H9 (cell line): ENCODE results near the gene VIT. TPM values are rescaled to one million over a fixed set of nuclear protein-coding genes. Genes with fewer than 3 reads are reported as not detected.

Experiments used
- DNase-seq: peaks from one replicate; pipeline ENCODE4 v3.0.0-alpha.2; 2017
- H2AFZ ChIP-seq: one replicate; pipeline ENCODE4 v1.6.1; 2013; ENCODE audit warnings: mild to moderate bottlenecking, low read length, control low read depth, moderate library complexity
- H2AK5ac ChIP-seq: 2 replicates; pipeline ENCODE4 v1.6.1; 2013; ENCODE audit warnings: low read length, control low read depth, mixed read lengths; ENCODE audit not compliant: insufficient read length
- H2BK120ac ChIP-seq: one replicate; pipeline ENCODE4 v1.6.1; 2013; ENCODE audit warnings: low read depth, mild to moderate bottlenecking, low read length, control low read depth, inconsistent platforms; ENCODE audit not compliant: poor library complexity, severe bottlenecking
- H2BK12ac ChIP-seq: 2 replicates; pipeline ENCODE4 v1.6.1; 2013; ENCODE audit warnings: low read length, control low read depth, mixed read lengths, low read depth; ENCODE audit not compliant: insufficient read length
- H2BK15ac ChIP-seq: 2 replicates; pipeline ENCODE4 v1.6.1; 2013; ENCODE audit warnings: low read depth, low read length, control low read depth
- H2BK20ac ChIP-seq: one replicate; pipeline ENCODE4 v1.6.1; 2013; ENCODE audit warnings: low read depth, mild to moderate bottlenecking, low read length, control low read depth, inconsistent platforms; ENCODE audit not compliant: poor library complexity, severe bottlenecking
- H2BK5ac ChIP-seq: 2 replicates; pipeline ENCODE4 v1.6.1; 2013; ENCODE audit warnings: low read length, control low read depth, mixed read lengths; ENCODE audit not compliant: insufficient read length
- H3K14ac ChIP-seq: 2 replicates; pipeline ENCODE4 v1.6.1; 2013; ENCODE audit warnings: low read length, control low read depth; ENCODE audit not compliant: insufficient read depth
- H3K18ac ChIP-seq: 2 replicates; pipeline ENCODE4 v1.6.1; 2013; ENCODE audit warnings: low read depth, mild to moderate bottlenecking, mixed read lengths, low read length, control low read depth; ENCODE audit not compliant: insufficient read length
- H3K23ac ChIP-seq: 2 replicates; pipeline ENCODE4 v1.6.1; 2013; ENCODE audit warnings: low read length, control low read depth, mixed read lengths, low read depth; ENCODE audit not compliant: insufficient read length
- H3K23me2 ChIP-seq: 2 replicates; pipeline ENCODE4 v1.6.1; 2013; ENCODE audit warnings: low read depth, mild to moderate bottlenecking, mixed read lengths, low read length, control low read depth; ENCODE audit not compliant: insufficient read length, poor library complexity, severe bottlenecking
- H3K27ac ChIP-seq: 2 replicates; pipeline ENCODE4 v1.5.1; 2013; ENCODE audit warnings: low read length, control low read depth, mixed read lengths, low read depth; ENCODE audit not compliant: insufficient read length
- H3K27me3 ChIP-seq: 2 replicates; pipeline ENCODE4 v1.6.1; 2013; ENCODE audit warnings: low read length, control low read depth, inconsistent platforms; ENCODE audit not compliant: insufficient read depth
- H3K4ac ChIP-seq: 2 replicates; pipeline ENCODE4 v1.6.1; 2013; ENCODE audit warnings: low read depth, mild to moderate bottlenecking, control low read depth, inconsistent platforms, low read length, moderate library complexity
- H3K4me1 ChIP-seq: 2 replicates; pipeline ENCODE4 v1.6.1; 2013; ENCODE audit warnings: low read length, control low read depth, inconsistent platforms; ENCODE audit not compliant: insufficient read depth
- H3K4me2 ChIP-seq: 2 replicates; pipeline ENCODE4 v1.6.1; 2013; ENCODE audit warnings: low read length, control low read depth, mixed read lengths; ENCODE audit not compliant: insufficient read length, insufficient read depth
- H3K56ac ChIP-seq: 2 replicates; pipeline ENCODE4 v1.6.1; 2013; ENCODE audit warnings: low read depth, mild to moderate bottlenecking, mixed read lengths, low read length, control low read depth; ENCODE audit not compliant: insufficient read length
- H3K79me1 ChIP-seq: 2 replicates; pipeline ENCODE4 v1.6.1; 2013; ENCODE audit warnings: low read depth, mild to moderate bottlenecking, moderate library complexity, low read length, control low read depth, inconsistent platforms; ENCODE audit not compliant: insufficient read depth, poor library complexity, severe bottlenecking
- H3K79me2 ChIP-seq: 2 replicates; pipeline ENCODE4 v1.6.1; 2013; ENCODE audit warnings: low read length, control low read depth, inconsistent platforms; ENCODE audit not compliant: insufficient read depth
- H3K9ac ChIP-seq: 2 replicates; pipeline ENCODE4 v1.6.1; 2013; ENCODE audit warnings: low read length, control low read depth, mixed read lengths; ENCODE audit not compliant: insufficient read length; ENCODE audit errors: extremely low read depth
- H3K9me3 ChIP-seq: one replicate; pipeline ENCODE4 v1.6.1; 2013; ENCODE audit warnings: low read depth, low read length, inconsistent platforms; ENCODE audit not compliant: control insufficient read depth
- H3T11ph ChIP-seq: one replicate; pipeline ENCODE4 v1.6.1; 2013; ENCODE audit warnings: mild to moderate bottlenecking, low read length, control low read depth, inconsistent platforms
- H4K20me1 ChIP-seq: one replicate; pipeline ENCODE4 v1.6.1; 2013; ENCODE audit not compliant: control insufficient read depth, insufficient read length, insufficient read depth
- H4K5ac ChIP-seq: 2 replicates; pipeline ENCODE4 v1.6.1; 2013; ENCODE audit warnings: low read depth, mild to moderate bottlenecking, mixed read lengths, low read length, control low read depth; ENCODE audit not compliant: insufficient read length
- H4K8ac ChIP-seq: replicated peaks from 2 replicates; pipeline ENCODE4 v1.6.1; 2013; ENCODE audit warnings: low read length, control low read depth, mixed read lengths, low read depth; ENCODE audit not compliant: insufficient read length
- H4K91ac ChIP-seq: 2 replicates; pipeline ENCODE4 v1.6.1; 2013; ENCODE audit warnings: low read depth, mild to moderate bottlenecking, moderate library complexity, mixed read lengths, low read length, control low read depth; ENCODE audit not compliant: insufficient read length
- H3K27ac Mint-ChIP-seq, 3 experiments: 2 replicates in 2 of 3; 3 replicates in 1 of 3; pipeline ENCODE4 v1.8.0; 2020 to 2021; ENCODE audit warnings: mixed read lengths in 3 of 3, mild to moderate bottlenecking in 1 of 3, moderate library complexity in 1 of 3
- H3K27me3 Mint-ChIP-seq: 2 replicates; pipeline ENCODE4 v1.8.0; 2021; ENCODE audit warnings: low read depth, mild to moderate bottlenecking, moderate library complexity, mixed read lengths
- H3K36me3 Mint-ChIP-seq, 3 experiments: 2 replicates in 2 of 3; 3 replicates in 1 of 3; pipeline ENCODE4 v1.8.0; 2020 to 2021; ENCODE audit warnings: low read depth in 3 of 3, mixed read lengths in 3 of 3; ENCODE audit not compliant: insufficient read depth in 1 of 3
- H3K4me1 Mint-ChIP-seq, 2 experiments: 2 replicates each; pipeline ENCODE4 v1.8.0; 2020; ENCODE audit warnings: mixed read lengths in 2 of 2
- H3K4me3 Mint-ChIP-seq, 2 experiments: 2 replicates in 1 of 2; 3 replicates in 1 of 2; pipeline ENCODE4 v1.8.0; 2020 to 2021; ENCODE audit warnings: mild to moderate bottlenecking in 2 of 2, mixed read lengths in 2 of 2, moderate library complexity in 1 of 2
- H3K9me3 Mint-ChIP-seq, 2 experiments: 2 replicates in 1 of 2; 3 replicates in 1 of 2; pipeline ENCODE4 v1.8.0; 2020; ENCODE audit warnings: mild to moderate bottlenecking in 2 of 2, mixed read lengths in 2 of 2, moderate library complexity in 1 of 2
- CTCF ChIP-seq: fragments of 200-600 bp; sonication (generic); conservative IDR thresholded peaks from 3 replicates; pipeline ENCODE4 v1.8.0; 2021; ENCODE audit warnings: antibody characterized with exemption, mild to moderate bottlenecking
- WGBS: extraction: QIAGEN DNeasy Blood & Tissue Kit; methylation state at CpG from one replicate; pipeline ENCODE4 v1.1.7; 2013; ENCODE audit warnings: missing lambda C conversion rate, low lambda C conversion rate, mixed read lengths; ENCODE audit not compliant: insufficient read length; ENCODE audit errors: extremely low coverage; 5-methylcytosine and 5-hydroxymethylcytosine counted together
- total RNA-seq: library from RNA; stranded (reverse); gene quantifications from 2 replicates; pipeline ENCODE4 v1.2.1, GENCODE V29; 2021

The VIT gene
- total RNA-seq, 1 experiment from 2014 or later = 0.15 TPM

- Histone ChIP-seq H3K4ac (no peak overlapping the region), H3K18ac (no peak overlapping the region), H2AFZ (no peak overlapping the region), H3K23ac (no peak overlapping the region), H3K79me1 (no peaks in the 10 kb centered on the region), H2BK20ac (no peak overlapping the region), H3K14ac (no peak overlapping the region), H3K56ac (no peak overlapping the region), H3K27ac (no peak overlapping the region), H2BK120ac (no peak overlapping the region), H4K20me1 (no peaks in the 10 kb centered on the region), H3T11ph (no peak overlapping the region), H4K8ac (no peak overlapping the region), H2BK5ac (no peak overlapping the region), H3K4me2 (no peak overlapping the region), H3K23me2 (peaks cover 2% of the 10 kb centered on the region), H3K9ac (no peak overlapping the region), H2BK12ac (no peak overlapping the region), H3K9me3 (no peaks in the 10 kb centered on the region), H4K91ac (no peak overlapping the region), H2AK5ac (no peak overlapping the region), H2BK15ac (no peak overlapping the region), H3K4me1 (no peaks in the 10 kb centered on the region; the same call in 1 of the 2 replicates), H3K27me3 (no peaks in the 10 kb centered on the region), H3K79me2 (no peaks in the 10 kb centered on the region), H4K5ac (no peak overlapping the region)
- Mint-ChIP-seq H3K27ac (no peak overlapping the region), H3K4me1 (peaks cover 11 to 13% of the 10 kb centered on the region in 2 experiments), H3K9me3 (no peaks in the 10 kb centered on the region), H3K4me3 (no peak overlapping the region), H3K27me3 (no peaks in the 10 kb centered on the region), H3K36me3 (no peaks in the 10 kb centered on the region)
- no CpG with 5 or more reads among the region's 6 CpGs for WGBS
- DNase-seq = no peak
- no peak for TF ChIP-seq CTCF
Observed at GRCh38 chr2:36797324-36798070, 101.0 kb downstream of the VIT start.
